K562 (cell line): ENCODE measurements around the gene ZNF2. TPM values are rescaled to one million over a fixed set of nuclear protein-coding genes. Genes with fewer than 3 reads are reported as not detected.

Experiments
- ATF1 ChIP-seq, 2 experiments: fragments of 450-650 bp in 1 of 2; IDR thresholded peaks; 2 replicates each; pipeline ENCODE4 v1.6.1; 2016; ENCODE audit warnings: missing compliant biosample characterization in 1 of 2, missing genetic modification characterization in 1 of 2
- BRD4 ChIP-seq: fragments of 200-600 bp; sonication (generic); IDR thresholded peaks from 2 replicates; pipeline ENCODE4 v1.6.1; 2017; ENCODE audit warnings: inconsistent platforms
- CBFB ChIP-seq: sonication (generic); formaldehyde crosslinking; IDR thresholded peaks from 2 replicates; pipeline ENCODE4 v1.4.0; 2020; ENCODE audit warnings: mild to moderate bottlenecking, missing genetic modification reagents
- CREB1 ChIP-seq, 2 experiments: sonication (generic) in 1 of 2; formaldehyde crosslinking in 1 of 2; IDR thresholded peaks; 2 replicates each; pipeline versions ENCODE4 v1.6.1 to v1.8.0; 2012 to 2022; ENCODE audit warnings: inconsistent platforms in 1 of 2, mild to moderate bottlenecking in 1 of 2, missing genetic modification reagents in 1 of 2, moderate library complexity in 1 of 2
- HNRNPK ChIP-seq: fragments of 200-400 bp; formaldehyde crosslinking; IDR thresholded peaks from one replicate; pipeline ENCODE4 v1.6.1; 2018; ENCODE audit warnings: mild to moderate bottlenecking, low read depth, low read length; ENCODE audit not compliant: poor library complexity, severe bottlenecking
- JUND ChIP-seq, 2 experiments: IDR thresholded peaks; 2 replicates in 1 of 2; 3 replicates in 1 of 2; pipeline ENCODE4 v1.6.1; 2011; ENCODE audit warnings: borderline replicate concordance in 2 of 2, low read depth in 2 of 2, low read length in 2 of 2, improper control_type of control experiment in 1 of 2, missing biosample characterization in 1 of 2, missing genetic modification characterization in 1 of 2, missing genetic modification reagents in 1 of 2
- LCOR ChIP-seq: sonication (generic); formaldehyde crosslinking; IDR thresholded peaks from 2 replicates; pipeline ENCODE4 v1.8.0; 2022; ENCODE audit warnings: mild to moderate bottlenecking, missing genetic modification reagents
- MEF2D ChIP-seq: conservative IDR thresholded peaks from 2 replicates; pipeline ENCODE4 v1.6.1; 2016; ENCODE audit warnings: low read depth, missing genetic modification characterization, missing compliant biosample characterization
- NFE2 ChIP-seq: IDR thresholded peaks from 2 replicates; pipeline ENCODE4 v1.6.1; 2014; ENCODE audit warnings: antibody characterized with exemption, low read depth
- SAFB2 ChIP-seq: fragments of 200-400 bp; formaldehyde crosslinking; IDR thresholded peaks from 2 replicates; pipeline ENCODE4 v1.6.1; 2018; ENCODE audit warnings: borderline replicate concordance, low read length, low read depth, moderate library complexity; ENCODE audit not compliant: severe bottlenecking
- SIN3A ChIP-seq, 2 experiments: fragments of 150-350 bp in 1 of 2; IDR thresholded peaks; 2 replicates each; pipeline ENCODE4 v1.6.1; 2011 to 2016; ENCODE audit warnings: borderline replicate concordance in 2 of 2, low read depth in 2 of 2, low read length in 2 of 2, mild to moderate bottlenecking in 2 of 2, moderate library complexity in 2 of 2; ENCODE audit not compliant: control insufficient read depth in 1 of 2
- STAT5A ChIP-seq: IDR thresholded peaks from 2 replicates; pipeline ENCODE4 v1.6.1; 2012; ENCODE audit warnings: low read length, inconsistent platforms, borderline replicate concordance
- TAF9B ChIP-seq: fragments of 450-650 bp; IDR thresholded peaks from 2 replicates; pipeline ENCODE4 v1.6.1; 2018; ENCODE audit warnings: mild to moderate bottlenecking; ENCODE audit not compliant: partially characterized antibody
- TEAD2 ChIP-seq: fragments of 450-650 bp; IDR thresholded peaks from 2 replicates; pipeline ENCODE4 v1.6.1; 2016; ENCODE audit warnings: missing genetic modification characterization, control low read depth, missing compliant biosample characterization
- TSC22D4 ChIP-seq: fragments of 450-650 bp; IDR thresholded peaks from 2 replicates; pipeline ENCODE4 v1.6.1; 2016; ENCODE audit warnings: missing genetic modification characterization, missing biosample characterization, control low read depth
- ZBTB8A ChIP-seq: fragments of 450-650 bp; IDR thresholded peaks from 2 replicates; pipeline ENCODE4 v1.6.1; 2018; ENCODE audit warnings: mild to moderate bottlenecking, moderate library complexity; ENCODE audit not compliant: partially characterized antibody
- ZC3H11A ChIP-seq: IDR thresholded peaks from 2 replicates; pipeline ENCODE4 v1.6.1; 2012; ENCODE audit warnings: low read depth, low read length, improper control_type of control experiment
- ZC3H8 ChIP-seq: fragments of 450-650 bp; IDR thresholded peaks from 2 replicates; pipeline ENCODE4 v1.6.1; 2017
- ZNF175 ChIP-seq: fragments of 200-800 bp; sonication (Bioruptor generic); IDR thresholded peaks from 2 replicates; pipeline ENCODE4 v1.6.1; 2016; ENCODE audit warnings: low read depth, mild to moderate bottlenecking, missing genetic modification characterization, missing compliant biosample characterization
- ZNF717 ChIP-seq: fragments of 250-450 bp; sonication (Bioruptor Pico); IDR thresholded peaks from 2 replicates; pipeline ENCODE4 v1.5.0; 2021
- polyA plus RNA-seq, 8 experiments: library from polyadenylated mRNA; depleted of rRNA in 4 of 8; stranded (reverse) in 5 of 8; unstranded in 3 of 8; fragments of >200 nt; fragmentation: Nextera tagmentation in 2 of 8; fragmentation: Illumina TruSeq in 1 of 8; extraction: Ambion mirVana in 2 of 8; extraction: Trizol in 1 of 8; gene quantifications; 2 replicates each; pipeline versions ENCODE4 v1.2.1 to v1.2.3, GENCODE V29; 2011 to 2014; ENCODE audit warnings: inconsistent platforms in 1 of 8, missing spikeins in 1 of 8
- total RNA-seq, 7 experiments: library from RNA; depleted of rRNA in 6 of 7; stranded (reverse); fragments of >200 nt in 6 of 7; fragmentation: Illumina TruSeq in 2 of 7; extraction: Trizol in 2 of 7; gene quantifications; 2 replicates each; pipeline versions ENCODE4 v1.2.1 to v1.2.3, GENCODE V29; 2011 to 2021; ENCODE audit warnings: low replicate concordance in 1 of 7
- TF ChIP-seq, protein P1 (sequence below), 2 experiments: fragments of 450-650 bp in 1 of 2; sonication (generic) in 1 of 2; formaldehyde crosslinking; conservative IDR thresholded peaks; 2 replicates each; pipeline versions ENCODE4 v1.4.0 to v1.8.1; 2020 to 2022; ENCODE audit warnings: mild to moderate bottlenecking in 1 of 2, missing genetic modification reagents in 1 of 2
- TF ChIP-seq, protein P2 (sequence below): sonication (generic); formaldehyde crosslinking; IDR thresholded peaks from 2 replicates; pipeline ENCODE4 v1.8.0; 2022; ENCODE audit warnings: missing genetic modification reagents, mild to moderate bottlenecking, moderate library complexity, borderline replicate concordance
- TF ChIP-seq, protein P3 (sequence below): fragments of 250-450 bp; sonication (Bioruptor Pico); IDR thresholded peaks from 2 replicates; pipeline ENCODE4 v1.9.0; 2021; ENCODE audit warnings: mild to moderate bottlenecking

Gene ZNF2
- total and polyA plus RNA-seq, 9 of the 15 experiments (the other 6 are each of a cell fraction or from before 2014, with no cell fraction given), result 1.6 to 4.5 (median 3.4) TPM

DNA sequence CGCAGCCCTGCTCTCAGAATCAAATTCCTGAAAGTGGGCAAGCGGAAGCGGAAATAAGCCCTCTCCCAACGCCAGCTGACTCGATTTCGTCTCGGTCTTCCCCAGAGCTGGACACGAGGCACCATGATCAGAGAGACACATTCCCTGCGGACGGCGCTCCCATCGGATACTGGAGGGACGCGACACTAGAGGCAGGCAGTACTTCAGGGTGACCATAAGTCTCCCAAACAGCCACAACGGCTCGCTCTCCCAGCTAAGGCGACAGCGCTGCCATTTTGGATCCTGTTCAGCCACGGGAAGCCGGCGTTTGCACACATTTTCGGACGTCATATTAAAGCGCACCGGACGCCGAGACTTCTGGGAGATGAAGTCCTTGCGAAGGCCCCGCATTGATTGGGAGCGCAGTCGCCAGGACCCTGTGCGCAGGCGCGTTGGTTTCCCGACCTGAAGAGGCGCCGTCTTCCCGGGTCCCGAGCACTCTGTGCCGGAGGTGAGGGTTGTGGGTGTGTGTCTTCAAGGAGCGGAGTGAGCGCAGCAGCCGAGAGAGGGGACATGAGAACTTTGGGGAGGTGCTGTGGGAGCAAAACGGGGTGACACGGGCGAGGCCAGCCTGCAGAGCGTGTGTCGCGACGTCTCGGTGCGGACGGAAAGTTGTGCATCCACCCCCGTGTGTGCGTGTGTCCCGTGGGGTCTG, at the start of gene ZNF2 (continued):
- TF ChIP-seq MEF2D (no peak), LCOR (CRISPR knock-in tag) (0 out of 2 replicates have a peak, but pooled peaks have one; percentile 75), BRD4 (no peak; the same call in 1 of the 2 replicates), STAT5A (no peak), CBFB (CRISPR knock-in tag) (peak; percentile 37; the same call in 1 of the 2 replicates), ZC3H11A (no peak), ZC3H8 (no peak), ZNF175 (CRISPR knock-in tag) (no peak), ZBTB8A (no peak), ATF1 (CRISPR knock-in tag; IDR thresholded peaks at IDR 0.05) (peak; percentile 73; the same call in 1 of the 2 replicates), ATF1 (tag; IDR thresholded peaks at IDR 0.05) (peak; percentile 99), TEAD2 (0 out of 2 replicates have a peak, but pooled peaks have one; percentile 49), HNRNPK (no peak), ZNF717 (CRISPR knock-in tag) (no peak), JUND (IDR thresholded peaks at IDR 0.05; ENCODE audit: borderline replicate concordance, low read depth, low read length) (peak; percentile 47), JUND (tag; IDR thresholded peaks at IDR 0.05; ENCODE audit: borderline replicate concordance, low read depth, low read length) (no peak; the same call in 2 of the 3 replicates), TAF9B (peak; percentile 97), SIN3A (IDR thresholded peaks at IDR 0.05; ENCODE audit: borderline replicate concordance in 2 of 2, control insufficient read depth in 1 of 2, low read depth in 2 of 2, low read length in 2 of 2) (peak; percentile 21 to 93; a peak in 3 of 4 replicates), CREB1 (IDR thresholded peaks at IDR 0.05) (peak; percentile 97), CREB1 (CRISPR knock-in tag; IDR thresholded peaks at IDR 0.05) (peak; percentile 97), SAFB2 (no peak), NFE2 (no peak), TSC22D4 (tag) (no peak)
- TF ChIP-seq, protein P1, sequence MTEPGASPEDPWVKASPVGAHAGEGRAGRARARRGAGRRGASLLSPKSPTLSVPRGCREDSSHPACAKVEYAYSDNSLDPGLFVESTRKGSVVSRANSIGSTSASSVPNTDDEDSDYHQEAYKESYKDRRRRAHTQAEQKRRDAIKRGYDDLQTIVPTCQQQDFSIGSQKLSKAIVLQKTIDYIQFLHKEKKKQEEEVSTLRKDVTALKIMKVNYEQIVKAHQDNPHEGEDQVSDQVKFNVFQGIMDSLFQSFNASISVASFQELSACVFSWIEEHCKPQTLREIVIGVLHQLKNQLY (CRISPR knock-in tag; conservative IDR thresholded peaks at IDR 0.05), result no peak
- TF ChIP-seq, protein P2, sequence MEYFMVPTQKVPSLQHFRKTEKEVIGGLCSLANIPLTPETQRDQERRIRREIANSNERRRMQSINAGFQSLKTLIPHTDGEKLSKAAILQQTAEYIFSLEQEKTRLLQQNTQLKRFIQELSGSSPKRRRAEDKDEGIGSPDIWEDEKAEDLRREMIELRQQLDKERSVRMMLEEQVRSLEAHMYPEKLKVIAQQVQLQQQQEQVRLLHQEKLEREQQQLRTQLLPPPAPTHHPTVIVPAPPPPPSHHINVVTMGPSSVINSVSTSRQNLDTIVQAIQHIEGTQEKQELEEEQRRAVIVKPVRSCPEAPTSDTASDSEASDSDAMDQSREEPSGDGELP (CRISPR knock-in tag), result peak; percentile 99
- TF ChIP-seq, protein P3, sequence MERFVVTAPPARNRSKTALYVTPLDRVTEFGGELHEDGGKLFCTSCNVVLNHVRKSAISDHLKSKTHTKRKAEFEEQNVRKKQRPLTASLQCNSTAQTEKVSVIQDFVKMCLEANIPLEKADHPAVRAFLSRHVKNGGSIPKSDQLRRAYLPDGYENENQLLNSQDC (CRISPR knock-in tag), result no peak
